ENCODE measurements around the gene CNTNAP2. TPM values are rescaled to one million over a fixed set of nuclear protein-coding genes. Genes with fewer than 3 reads are reported as not detected.

Gene CNTNAP2
- total RNA-seq, 1 donor: 7.6 TPM

GRCh38 chr7:148238761-148239325 is 2122.2 kb downstream of the CNTNAP2 start:
- Histone ChIP-seq H3K4me1 (ENCODE audit: insufficient read depth, low read length) (peaks cover 5% of the 10 kb centered on the region), H3K36me3 (ENCODE audit: insufficient read depth, low read length) (no peaks in the 10 kb centered on the region), H3K27me3 (ENCODE audit: insufficient read depth, low read length) (no peaks in the 10 kb centered on the region), H3K27ac (ENCODE audit: low read depth, low read length) (no peak overlapping the region), H3K79me2 (ENCODE audit: insufficient read depth, low read length) (no peaks in the 10 kb centered on the region), H3K4me3 (ENCODE audit: insufficient read depth, low read length) (no peak overlapping the region), H3K4me2 (ENCODE audit: insufficient read depth, low read length) (no peak overlapping the region), H2AFZ (ENCODE audit: low read length) (no peak overlapping the region), H4K20me1 (ENCODE audit: insufficient read depth, low read length) (no peaks in the 10 kb centered on the region), H3K9me3 (ENCODE audit: low read depth, low read length) (no peaks in the 10 kb centered on the region)
- no peak for DNase-seq (ENCODE audit: insufficient read length, low spot score, missing footprints)
- TF ChIP-seq CTCF (IDR thresholded peaks at IDR 0.05; ENCODE audit: extremely low read depth, low read depth, low read length): no peak

- peak; percentile 73 for DNase-seq (ENCODE audit: insufficient read length, low spot score, missing footprints)
- no peaks in the 10 kb centered on the region for H3K79me2 ChIP-seq (ENCODE audit: insufficient read depth, low read length)
- no peaks in the 10 kb centered on the region for H3K27me3 ChIP-seq (ENCODE audit: insufficient read depth, low read length)
- H3K27ac ChIP-seq (ENCODE audit: low read depth, low read length): no peak overlapping the region
- H3K36me3 ChIP-seq (ENCODE audit: insufficient read depth, low read length): no peaks in the 10 kb centered on the region
- H4K20me1 ChIP-seq (ENCODE audit: insufficient read depth, low read length): no peaks in the 10 kb centered on the region
- H3K4me3 ChIP-seq (ENCODE audit: insufficient read depth, low read length): no peak overlapping the region
- H3K9me3 ChIP-seq (ENCODE audit: low read depth, low read length): no peaks in the 10 kb centered on the region
- peak overlapping the region; percentile 57 for H3K4me2 ChIP-seq (ENCODE audit: insufficient read depth, low read length)
- peaks cover 5% of the 10 kb centered on the region for H3K4me1 ChIP-seq (ENCODE audit: insufficient read depth, low read length)
- H2AFZ ChIP-seq (ENCODE audit: low read length): no peak overlapping the region
- no peak for TF ChIP-seq CTCF (IDR thresholded peaks at IDR 0.05; ENCODE audit: extremely low read depth, low read depth, low read length)
Observed at GRCh38 chr7:148241700-148242293, 2125.2 kb downstream of the CNTNAP2 start.

- Histone ChIP-seq H4K20me1 (ENCODE audit: insufficient read depth, low read length) (no peaks in the 10 kb centered on the region), H3K9me3 (ENCODE audit: low read depth, low read length) (no peaks in the 10 kb centered on the region), H3K27me3 (ENCODE audit: insufficient read depth, low read length) (no peaks in the 10 kb centered on the region), H3K79me2 (ENCODE audit: insufficient read depth, low read length) (no peaks in the 10 kb centered on the region), H3K36me3 (ENCODE audit: insufficient read depth, low read length) (no peaks in the 10 kb centered on the region), H3K27ac (ENCODE audit: low read depth, low read length) (no peak overlapping the region), H3K4me1 (ENCODE audit: insufficient read depth, low read length) (peaks cover 5% of the 10 kb centered on the region), H3K4me2 (ENCODE audit: insufficient read depth, low read length) (peak overlapping the region; percentile 57), H3K4me3 (ENCODE audit: insufficient read depth, low read length) (peak overlapping the region; percentile 39), H2AFZ (ENCODE audit: low read length) (peak overlapping the region; percentile 71)
- DNase-seq (ENCODE audit: insufficient read length, low spot score, missing footprints): no peak
- TF ChIP-seq CTCF (IDR thresholded peaks at IDR 0.05; ENCODE audit: extremely low read depth, low read depth, low read length): peak; percentile 83
Observed at GRCh38 chr7:148242294-148242821, 2125.8 kb downstream of the CNTNAP2 start.

- no peak overlapping the region for H3K4me3 ChIP-seq (ENCODE audit: insufficient read depth, low read length)
- H3K4me2 ChIP-seq (ENCODE audit: insufficient read depth, low read length): no peak overlapping the region
- H2AFZ ChIP-seq (ENCODE audit: low read length): no peak overlapping the region
- H3K4me1 ChIP-seq (ENCODE audit: insufficient read depth, low read length): peaks cover 5% of the 10 kb centered on the region
- no peak for DNase-seq (ENCODE audit: insufficient read length, low spot score, missing footprints)
- no peaks in the 10 kb centered on the region for H3K79me2 ChIP-seq (ENCODE audit: insufficient read depth, low read length)
- H4K20me1 ChIP-seq (ENCODE audit: insufficient read depth, low read length): no peaks in the 10 kb centered on the region
- no peaks in the 10 kb centered on the region for H3K9me3 ChIP-seq (ENCODE audit: low read depth, low read length)
- no peak for TF ChIP-seq CTCF (IDR thresholded peaks at IDR 0.05; ENCODE audit: extremely low read depth, low read depth, low read length)
- no peak overlapping the region for H3K27ac ChIP-seq (ENCODE audit: low read depth, low read length)
- no peaks in the 10 kb centered on the region for H3K27me3 ChIP-seq (ENCODE audit: insufficient read depth, low read length)
- no peaks in the 10 kb centered on the region for H3K36me3 ChIP-seq (ENCODE audit: insufficient read depth, low read length)
Observed at GRCh38 chr7:148245381-148245780, 2128.8 kb downstream of the CNTNAP2 start.
